ENCODE results near the gene SIL1. TPM values are rescaled to one million over a fixed set of nuclear protein-coding genes. Genes with fewer than 3 reads are reported as not detected.

SIL1 gene
- total RNA-seq, 1 donor from 2014 or later: 31.1 TPM

GRCh38 chr5:139155333-139155732 is 42.8 kb downstream of the SIL1 start:
- no peak for DNase-seq
- no peak overlapping the region for H3K4me3 Mint-ChIP-seq
- no peak overlapping the region for H3K27ac Mint-ChIP-seq
- H3K9me3 Mint-ChIP-seq: no peaks in the 10 kb centered on the region
- H3K27me3 Mint-ChIP-seq: no peaks in the 10 kb centered on the region
- H3K4me1 Mint-ChIP-seq: no peaks in the 10 kb centered on the region
- H3K36me3 Mint-ChIP-seq (ENCODE audit: low read depth): no peaks in the 10 kb centered on the region
- intact Hi-C loops (cut with micrococcal nuclease): no loop called here

- H3K27ac Mint-ChIP-seq: no peak overlapping the region
These were observed 46.3 kb downstream of the SIL1 start for GRCh38 chr5:139151902-139152301.

GRCh38 chr5:139150367-139150999 is 47.7 kb downstream of the SIL1 start:
- no peak overlapping the region for H3K4me3 Mint-ChIP-seq
- peaks cover 5% of the 10 kb centered on the region for H3K4me1 Mint-ChIP-seq
- H3K9me3 Mint-ChIP-seq: no peaks in the 10 kb centered on the region
- no peaks in the 10 kb centered on the region for H3K27me3 Mint-ChIP-seq
- no peaks in the 10 kb centered on the region for H3K36me3 Mint-ChIP-seq (ENCODE audit: low read depth)
- intact Hi-C loops (cut with micrococcal nuclease): no loop called here
- H3K27ac Mint-ChIP-seq: no peak overlapping the region
- no peak for DNase-seq

More at GRCh38 chr5:139151902-139152301, 46.3 kb downstream of the SIL1 start:
- no peak for DNase-seq
- Mint-ChIP-seq H3K9me3 (no peaks in the 10 kb centered on the region), H3K4me3 (no peak overlapping the region), H3K4me1 (peaks cover 3% of the 10 kb centered on the region), H3K36me3 (ENCODE audit: low read depth) (no peaks in the 10 kb centered on the region), H3K27me3 (no peaks in the 10 kb centered on the region)
- intact Hi-C loops (cut with micrococcal nuclease): no loop called here

- Mint-ChIP-seq H3K36me3 (ENCODE audit: low read depth) (no peaks in the 10 kb centered on the region), H3K4me3 (no peak overlapping the region), H3K9me3 (no peaks in the 10 kb centered on the region), H3K4me1 (peaks cover 12% of the 10 kb centered on the region), H3K27ac (no peak overlapping the region), H3K27me3 (no peaks in the 10 kb centered on the region)
- intact Hi-C loops (cut with micrococcal nuclease): loop anchor here (5.0 kb wide), 1 partner anchor 98 kb away; no protein-coding TSS in a partner anchor
- DNase-seq: no peak
These were observed 48.5 kb downstream of the SIL1 start for GRCh38 chr5:139149477-139150199.

GRCh38 chr5:139148986-139149385 is 49.2 kb downstream of the SIL1 start:
- H3K9me3 Mint-ChIP-seq: no peaks in the 10 kb centered on the region
- intact Hi-C loops (cut with micrococcal nuclease): loop anchor here (5.0 kb wide), 1 partner anchor 98 kb away; no protein-coding TSS in a partner anchor
- H3K4me1 Mint-ChIP-seq: peaks cover 13% of the 10 kb centered on the region

GRCh38 chr5:139148306-139148705 is 49.9 kb downstream of the SIL1 start:
- Mint-ChIP-seq H3K9me3 (no peaks in the 10 kb centered on the region), H3K27ac (no peak overlapping the region), H3K36me3 (ENCODE audit: low read depth) (no peaks in the 10 kb centered on the region), H3K4me3 (no peak overlapping the region), H3K27me3 (no peaks in the 10 kb centered on the region), H3K4me1 (peaks cover 13% of the 10 kb centered on the region)
- DNase-seq: no peak
- intact Hi-C loops (cut with micrococcal nuclease): loop anchor here (5.0 kb wide), 1 partner anchor 99 kb away; no protein-coding TSS in a partner anchor

More at GRCh38 chr5:139148986-139149385, 49.2 kb downstream of the SIL1 start:
- Mint-ChIP-seq H3K4me3 (no peak overlapping the region), H3K27ac (no peak overlapping the region), H3K36me3 (ENCODE audit: low read depth) (no peaks in the 10 kb centered on the region), H3K27me3 (no peaks in the 10 kb centered on the region)
- DNase-seq: no peak

GRCh38 chr5:139147483-139148087 is 50.6 kb downstream of the SIL1 start:
- no peaks in the 10 kb centered on the region for H3K27me3 Mint-ChIP-seq
- no peaks in the 10 kb centered on the region for H3K36me3 Mint-ChIP-seq (ENCODE audit: low read depth)
- no peak for DNase-seq
- intact Hi-C loops (cut with micrococcal nuclease): loop anchor here (5.0 kb wide), 1 partner anchor 100 kb away; no protein-coding TSS in a partner anchor
- H3K9me3 Mint-ChIP-seq: no peaks in the 10 kb centered on the region
- H3K27ac Mint-ChIP-seq: no peak overlapping the region
- peaks cover 13% of the 10 kb centered on the region for H3K4me1 Mint-ChIP-seq
- no peak overlapping the region for H3K4me3 Mint-ChIP-seq

GRCh38 chr5:139146809-139147482 is 51.2 kb downstream of the SIL1 start:
- H3K36me3 Mint-ChIP-seq (ENCODE audit: low read depth): no peaks in the 10 kb centered on the region
- H3K4me3 Mint-ChIP-seq: no peak overlapping the region
- H3K27ac Mint-ChIP-seq: no peak overlapping the region
- intact Hi-C loops (cut with micrococcal nuclease): loop anchor here (5.0 kb wide), 1 partner anchor 100 kb away; no protein-coding TSS in a partner anchor
- no peak for DNase-seq
- no peaks in the 10 kb centered on the region for H3K9me3 Mint-ChIP-seq
- no peaks in the 10 kb centered on the region for H3K27me3 Mint-ChIP-seq
- H3K4me1 Mint-ChIP-seq: peaks cover 16% of the 10 kb centered on the region

GRCh38 chr5:139141446-139142204 is 56.5 kb downstream of the SIL1 start:
- Mint-ChIP-seq H3K27ac (no peak overlapping the region), H3K36me3 (ENCODE audit: low read depth) (no peaks in the 10 kb centered on the region), H3K9me3 (no peaks in the 10 kb centered on the region), H3K4me3 (no peak overlapping the region), H3K4me1 (peaks cover 22% of the 10 kb centered on the region), H3K27me3 (no peaks in the 10 kb centered on the region)
- intact Hi-C loops (cut with micrococcal nuclease): no loop called here
- no peak for DNase-seq

- Mint-ChIP-seq H3K27me3 (no peaks in the 10 kb centered on the region), H3K4me1 (peaks cover 22% of the 10 kb centered on the region), H3K9me3 (no peaks in the 10 kb centered on the region), H3K27ac (no peak overlapping the region), H3K36me3 (ENCODE audit: low read depth) (no peaks in the 10 kb centered on the region), H3K4me3 (no peak overlapping the region)
- DNase-seq: no peak
- intact Hi-C loops (cut with micrococcal nuclease): no loop called here
These were observed 57.5 kb downstream of the SIL1 start for GRCh38 chr5:139140591-139141071.

- intact Hi-C loops (cut with micrococcal nuclease): no loop called here
- no peak for DNase-seq
- Mint-ChIP-seq H3K27me3 (no peaks in the 10 kb centered on the region), H3K4me3 (no peak overlapping the region), H3K4me1 (peaks cover 14% of the 10 kb centered on the region), H3K36me3 (ENCODE audit: low read depth) (no peaks in the 10 kb centered on the region), H3K27ac (no peak overlapping the region), H3K9me3 (no peaks in the 10 kb centered on the region)
These were observed 59.4 kb downstream of the SIL1 start for GRCh38 chr5:139138809-139139208.

- H3K4me3 Mint-ChIP-seq: no peak overlapping the region
- no peak for DNase-seq
- peaks cover 14% of the 10 kb centered on the region for H3K4me1 Mint-ChIP-seq
- H3K27ac Mint-ChIP-seq: no peak overlapping the region
- intact Hi-C loops (cut with micrococcal nuclease): no loop called here
- H3K36me3 Mint-ChIP-seq (ENCODE audit: low read depth): no peaks in the 10 kb centered on the region
- no peaks in the 10 kb centered on the region for H3K9me3 Mint-ChIP-seq
- no peaks in the 10 kb centered on the region for H3K27me3 Mint-ChIP-seq
These were observed 60.1 kb downstream of the SIL1 start for GRCh38 chr5:139138109-139138508.

GRCh38 chr5:139137697-139138096 is 60.5 kb downstream of the SIL1 start:
- no peaks in the 10 kb centered on the region for H3K36me3 Mint-ChIP-seq (ENCODE audit: low read depth)
- intact Hi-C loops (cut with micrococcal nuclease): no loop called here
- H3K9me3 Mint-ChIP-seq: no peaks in the 10 kb centered on the region
- H3K27ac Mint-ChIP-seq: no peak overlapping the region
- peaks cover 14% of the 10 kb centered on the region for H3K4me1 Mint-ChIP-seq
- no peak for DNase-seq
- H3K27me3 Mint-ChIP-seq: no peaks in the 10 kb centered on the region
- H3K4me3 Mint-ChIP-seq: no peak overlapping the region
